OCI-LY7 (cell line): Measurements from ENCODE around the gene BCHE. TPM values are rescaled to one million over a fixed set of nuclear protein-coding genes. Genes with fewer than 3 reads are reported as not detected.

Experiments
- BruUV-seq: library from RNA; stranded (reverse); fragments of 400-500 nt; replicated peaks from 2 replicates; lab custom pipeline; 2021; lab: Mats Ljungman, UMichigan
- CTCF ChIA-PET: fragments of 300-600 bp; sonication (Branson Sonifier 250); formaldehyde crosslinking; loops from one replicate; lab custom pipeline; 2022; ENCODE audit warnings: antibody characterized with exemption; ENCODE audit not compliant: unreplicated experiment; lab: Charles Lee
- POLR2A ChIA-PET: fragments of 300-600 bp; sonication (Branson Sonifier 250); formaldehyde crosslinking; loops from one replicate; lab custom pipeline; 2022; ENCODE audit warnings: antibody characterized with exemption; lab: Charles Lee
- DNase-seq: peaks from one replicate; pipeline ENCODE4 v3.0.0-alpha.2; 2015; ENCODE audit warnings: low spot score
- H2AFZ ChIP-seq: fragments of 200-600 bp; sonication (generic), shearing (Covaris generic); 2 replicates; pipeline ENCODE4 v1.6.1; 2014; ENCODE audit warnings: mild to moderate bottlenecking, antibody characterized with exemption, low read length, moderate library complexity
- H3K27ac ChIP-seq: fragments of 200-600 bp; sonication (generic); 2 replicates; pipeline ENCODE4 v1.5.1; 2014; ENCODE audit warnings: mixed run types, low read depth, mild to moderate bottlenecking, moderate library complexity, low read length, inconsistent platforms; ENCODE audit not compliant: poor library complexity, severe bottlenecking
- H3K36me3 ChIP-seq: fragments of 200-600 bp; sonication (generic); 2 replicates; pipeline ENCODE4 v1.6.1; 2014; ENCODE audit warnings: mild to moderate bottlenecking, antibody characterized with exemption, low read length, moderate library complexity, mixed read lengths; ENCODE audit not compliant: insufficient read depth
- H3K4me1 ChIP-seq: fragments of 200-600 bp; sonication (generic); 2 replicates; pipeline ENCODE4 v1.5.1; 2014; ENCODE audit warnings: mild to moderate bottlenecking, low read length; ENCODE audit not compliant: insufficient read depth, poor library complexity, severe bottlenecking
- H3K4me2 ChIP-seq: fragments of 200-600 bp; sonication (generic); 2 replicates; pipeline ENCODE4 v1.6.1; 2014; ENCODE audit warnings: mild to moderate bottlenecking, low read length
- H3K4me3 ChIP-seq: fragments of 200-600 bp; sonication (generic); 2 replicates; pipeline ENCODE4 v1.5.1; 2014; ENCODE audit warnings: mild to moderate bottlenecking, low read depth, low read length; ENCODE audit not compliant: poor library complexity, severe bottlenecking
- H3K79me2 ChIP-seq: fragments of 200-600 bp; sonication (generic); 2 replicates; pipeline ENCODE4 v1.6.1; 2016; ENCODE audit warnings: low read depth, mild to moderate bottlenecking, low read length, moderate library complexity, mixed read lengths; ENCODE audit not compliant: insufficient read depth
- H3K9me2 ChIP-seq: fragments of 200-600 bp; sonication (generic); 2 replicates; pipeline ENCODE4 v1.6.1; 2016; ENCODE audit warnings: mild to moderate bottlenecking, low read length, mixed read lengths; ENCODE audit not compliant: insufficient read depth
- H3K9me3 ChIP-seq: fragments of 200-600 bp; sonication (generic); 2 replicates; pipeline ENCODE4 v1.6.1; 2014; ENCODE audit warnings: mild to moderate bottlenecking, mixed run types, low read length, mixed read lengths
- H4K20me1 ChIP-seq: fragments of 200-600 bp; sonication (generic); 2 replicates; pipeline ENCODE4 v1.6.1; 2014; ENCODE audit warnings: mild to moderate bottlenecking, antibody characterized with exemption, low read length, moderate library complexity, mixed read lengths; ENCODE audit not compliant: insufficient read depth
- EZH2phosphoT487 ChIP-seq: fragments of 200-600 bp; sonication (generic); IDR thresholded peaks from 2 replicates; pipeline ENCODE4 v1.6.1; 2018; ENCODE audit warnings: low read depth, borderline replicate concordance, mild to moderate bottlenecking, mixed run types, antibody characterized with exemption, low read length, moderate library complexity, mixed read lengths
- intact Hi-C: fragments of 100-400 bp; cut with micrococcal nuclease; formaldehyde crosslinking; loops from one replicate; pipeline ENCODE4 v1.10.0; 2022; ENCODE audit not compliant: unreplicated experiment
- total RNA-seq, 2 experiments: library from RNA; depleted of rRNA in 1 of 2; stranded (reverse); fragments of >200 nt in 1 of 2; shearing (Covaris generic) in 1 of 2; gene quantifications; 2 replicates each; pipeline ENCODE4 v1.2.3, GENCODE V29; 2014 to 2022
- TF ChIP-seq, protein P1 (sequence below): fragments of 200-600 bp; sonication (generic); conservative IDR thresholded peaks from 2 replicates; pipeline ENCODE4 v1.5.1; 2014; ENCODE audit warnings: mild to moderate bottlenecking, antibody characterized with exemption, low read length, moderate library complexity, mixed read lengths

BCHE gene
- total RNA-seq, 2 experiments from 2014 or later = not detected

DNA sequence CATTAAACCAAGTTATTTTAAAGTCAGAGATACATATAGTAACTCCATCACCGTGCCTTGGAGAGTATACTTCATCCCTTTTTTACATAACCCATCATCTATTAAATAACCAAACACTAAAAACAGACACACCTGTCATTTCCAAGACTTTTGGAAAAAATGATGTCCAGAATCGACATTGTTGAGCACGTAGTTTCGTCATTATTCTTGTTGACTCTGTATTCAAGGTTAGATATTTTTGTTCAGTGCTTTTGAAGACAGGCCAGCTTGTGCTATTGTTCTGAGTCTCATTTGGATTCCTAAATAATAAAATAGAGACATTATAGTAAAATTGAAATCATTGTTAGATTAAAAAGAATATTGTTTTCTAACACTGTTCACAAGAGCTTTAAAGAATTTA lies 51.2 kb downstream of the BCHE start:
- Histone ChIP-seq H4K20me1 (no peaks in the 10 kb centered on the region), H3K9me3 (no peaks in the 10 kb centered on the region), H3K9me2 (no peaks in the 10 kb centered on the region), H3K4me3 (no peak overlapping the region), H3K79me2 (no peaks in the 10 kb centered on the region), H3K27ac (no peak overlapping the region), H3K4me1 (no peaks in the 10 kb centered on the region), H3K36me3 (no peaks in the 10 kb centered on the region), H3K4me2 (no peak overlapping the region), H2AFZ (no peak overlapping the region)
- ChIA-PET POLR2A (no interaction called here), CTCF (no interaction called here)
- no TSS peak for BruUV-seq
- DNase-seq = no peak
- intact Hi-C loops = no loop called here
- TF ChIP-seq, protein P1, sequence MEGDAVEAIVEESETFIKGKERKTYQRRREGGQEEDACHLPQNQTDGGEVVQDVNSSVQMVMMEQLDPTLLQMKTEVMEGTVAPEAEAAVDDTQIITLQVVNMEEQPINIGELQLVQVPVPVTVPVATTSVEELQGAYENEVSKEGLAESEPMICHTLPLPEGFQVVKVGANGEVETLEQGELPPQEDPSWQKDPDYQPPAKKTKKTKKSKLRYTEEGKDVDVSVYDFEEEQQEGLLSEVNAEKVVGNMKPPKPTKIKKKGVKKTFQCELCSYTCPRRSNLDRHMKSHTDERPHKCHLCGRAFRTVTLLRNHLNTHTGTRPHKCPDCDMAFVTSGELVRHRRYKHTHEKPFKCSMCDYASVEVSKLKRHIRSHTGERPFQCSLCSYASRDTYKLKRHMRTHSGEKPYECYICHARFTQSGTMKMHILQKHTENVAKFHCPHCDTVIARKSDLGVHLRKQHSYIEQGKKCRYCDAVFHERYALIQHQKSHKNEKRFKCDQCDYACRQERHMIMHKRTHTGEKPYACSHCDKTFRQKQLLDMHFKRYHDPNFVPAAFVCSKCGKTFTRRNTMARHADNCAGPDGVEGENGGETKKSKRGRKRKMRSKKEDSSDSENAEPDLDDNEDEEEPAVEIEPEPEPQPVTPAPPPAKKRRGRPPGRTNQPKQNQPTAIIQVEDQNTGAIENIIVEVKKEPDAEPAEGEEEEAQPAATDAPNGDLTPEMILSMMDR = no peak
- TF ChIP-seq EZH2phosphoT487 = no peak

DNA sequence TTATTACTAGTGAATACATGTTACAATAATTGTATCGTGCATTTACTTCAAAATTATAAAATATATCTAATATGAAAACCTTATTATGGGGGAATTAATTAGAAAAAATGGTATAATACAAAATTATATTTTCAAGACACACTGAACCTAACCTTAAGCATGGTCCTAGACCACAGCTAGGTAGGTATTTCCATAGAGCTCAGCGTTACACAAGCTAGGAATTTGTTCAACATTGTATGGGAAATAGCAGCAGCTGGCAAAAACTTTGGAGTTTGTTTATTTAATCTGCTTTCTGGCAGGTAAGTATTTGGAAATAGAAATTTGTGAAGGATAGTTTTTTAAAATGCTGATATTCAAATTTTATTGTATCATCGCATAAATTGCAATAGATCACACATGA lies 52.9 kb downstream of the BCHE start:
- BruUV-seq = no TSS peak
- Histone ChIP-seq H2AFZ (no peak overlapping the region), H3K9me3 (no peaks in the 10 kb centered on the region), H3K27ac (no peak overlapping the region), H3K9me2 (no peaks in the 10 kb centered on the region), H3K4me3 (no peak overlapping the region), H3K4me2 (no peak overlapping the region), H3K36me3 (no peaks in the 10 kb centered on the region), H4K20me1 (no peaks in the 10 kb centered on the region), H3K4me1 (no peaks in the 10 kb centered on the region), H3K79me2 (no peaks in the 10 kb centered on the region)
- no peak for DNase-seq
- POLR2A ChIA-PET = interaction anchor here (0.6 kb wide), 1 partner anchor 1919 kb away, joined by 3 read pairs; no protein-coding TSS in a partner anchor
- intact Hi-C loops = no loop called here
- CTCF ChIA-PET = no interaction called here
- TF ChIP-seq, protein P1 = no peak
- TF ChIP-seq EZH2phosphoT487 = no peak

GRCh38 chr3:165783383-165783782 lies 53.8 kb downstream of the BCHE start:
- Histone ChIP-seq H3K36me3 (no peaks in the 10 kb centered on the region), H3K9me2 (no peaks in the 10 kb centered on the region), H3K4me2 (no peak overlapping the region), H2AFZ (no peak overlapping the region), H3K4me1 (no peaks in the 10 kb centered on the region), H3K9me3 (no peaks in the 10 kb centered on the region), H4K20me1 (no peaks in the 10 kb centered on the region), H3K27ac (no peak overlapping the region), H3K4me3 (no peak overlapping the region), H3K79me2 (no peaks in the 10 kb centered on the region)
- DNase-seq = no peak
- intact Hi-C loops = no loop called here
- no peak for TF ChIP-seq EZH2phosphoT487
- TF ChIP-seq, protein P1 = no peak
- ChIA-PET POLR2A (no interaction called here), CTCF (no interaction called here)
- BruUV-seq = no TSS peak
